Muscle layer of colon (tissue), 2 donors: ENCODE measurements around the gene CEP112.

Experiments
- H3K27ac ChIP-seq: one replicate; pipeline ENCODE4 v1.7.0; 2013; ENCODE audit warnings: low read depth, mild to moderate bottlenecking, low read length, moderate library complexity
- H3K27me3 ChIP-seq, 2 donors: one replicate each; pipeline ENCODE4 v1.7.0; 2013; ENCODE audit warnings: low read length in 2 of 2, mild to moderate bottlenecking in 2 of 2; ENCODE audit not compliant: insufficient read depth in 2 of 2, control insufficient read depth in 1 of 2
- H3K36me3 ChIP-seq: one replicate; pipeline ENCODE4 v1.7.0; 2013; ENCODE audit warnings: mild to moderate bottlenecking, low read length; ENCODE audit not compliant: insufficient read depth
- H3K4me1 ChIP-seq: one replicate; pipeline ENCODE4 v1.7.0; 2013; ENCODE audit warnings: mild to moderate bottlenecking, low read length; ENCODE audit not compliant: insufficient read depth
- H3K4me3 ChIP-seq, 2 donors: one replicate each; pipeline ENCODE4 v1.7.0; 2013; ENCODE audit warnings: low read length in 2 of 2, low read depth in 1 of 2, mild to moderate bottlenecking in 1 of 2, moderate library complexity in 1 of 2
- H3K9ac ChIP-seq: one replicate; pipeline ENCODE4 v1.7.0; 2013; ENCODE audit warnings: low read length
- H3K9me3 ChIP-seq: one replicate; pipeline ENCODE4 v1.7.0; 2013; ENCODE audit warnings: mild to moderate bottlenecking, low read length
- donor health status: abdominal sarcoma.
- donor health status: Adenocarcinoma of cecum.

The CEP112 gene

DNA sequence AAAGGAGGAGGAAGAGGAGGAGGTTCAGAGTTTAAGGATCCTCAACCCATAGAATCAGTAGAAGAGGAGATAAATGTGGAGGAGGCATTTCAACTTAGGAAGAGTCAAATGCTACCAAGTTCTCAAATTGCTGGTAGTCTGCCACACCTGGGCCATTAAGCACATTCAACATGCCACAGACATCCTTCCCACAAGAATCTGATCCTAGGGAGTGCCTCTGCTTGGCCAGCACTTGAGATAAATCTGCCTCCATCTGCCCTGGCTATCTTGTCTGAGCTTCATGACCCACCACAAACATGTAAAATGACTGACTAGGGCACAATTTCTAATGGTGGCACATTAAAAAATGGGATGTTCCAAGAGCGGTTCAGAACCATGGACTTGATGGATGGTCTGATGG, 593.2 kb downstream of the CEP112 start:
- H3K36me3 ChIP-seq: no peaks in the 10 kb centered on the region
- H3K27ac ChIP-seq: no peak overlapping the region
- no peaks in the 10 kb centered on the region for H3K4me1 ChIP-seq
- H3K9me3 ChIP-seq: no peaks in the 10 kb centered on the region
- H3K27me3 ChIP-seq: no peaks in the 10 kb centered on the region
- H3K4me3 ChIP-seq: no peak overlapping the region
- H3K9ac ChIP-seq: no peak overlapping the region

DNA sequence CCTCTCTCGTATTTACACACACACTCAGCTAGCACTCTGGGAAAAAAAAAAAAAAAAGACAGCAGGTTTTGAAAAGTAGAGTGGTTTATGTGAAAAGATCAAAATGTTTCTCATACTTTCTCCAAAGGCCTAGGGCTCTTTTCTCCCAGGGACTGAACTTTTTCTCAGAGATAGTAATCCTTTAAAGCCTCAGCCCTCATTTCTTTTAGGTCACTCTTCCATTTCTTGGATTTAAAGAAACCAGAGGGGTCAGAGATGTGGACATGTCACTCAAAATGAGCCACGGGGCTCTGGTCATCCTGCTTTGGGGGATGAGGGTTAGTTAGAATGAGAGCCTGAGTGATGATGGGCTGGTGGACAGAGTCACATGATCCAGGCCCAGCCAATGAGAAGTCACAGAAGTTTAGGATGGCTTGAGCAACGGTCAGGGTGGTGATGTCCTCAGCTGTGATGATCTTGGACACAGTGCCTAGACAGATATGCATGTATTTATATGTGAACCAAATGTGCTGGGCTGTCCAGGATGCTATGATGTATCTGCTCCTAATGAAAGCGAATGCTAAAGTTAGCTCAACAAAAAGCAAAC, 596.8 kb downstream of the CEP112 start:
- H3K27me3 ChIP-seq: no peaks in the 10 kb centered on the region
- no peaks in the 10 kb centered on the region for H3K4me1 ChIP-seq
- H3K4me3 ChIP-seq: no peak overlapping the region
- no peak overlapping the region for H3K9ac ChIP-seq
- H3K9me3 ChIP-seq: no peaks in the 10 kb centered on the region
- H3K27ac ChIP-seq: no peak overlapping the region
- no peaks in the 10 kb centered on the region for H3K36me3 ChIP-seq

GRCh38 chr17:65593855-65594845, 597.8 kb downstream of the CEP112 start:
- Histone ChIP-seq H3K4me1 (no peaks in the 10 kb centered on the region), H3K9ac (no peak overlapping the region), H3K9me3 (no peaks in the 10 kb centered on the region), H3K27me3 (no peaks in the 10 kb centered on the region), H3K36me3 (no peaks in the 10 kb centered on the region), H3K4me3 (no peak overlapping the region), H3K27ac (no peak overlapping the region)

GRCh38 chr17:65593092-65593854, 598.7 kb downstream of the CEP112 start:
- Histone ChIP-seq H3K27ac (no peak overlapping the region), H3K4me3 (no peak overlapping the region), H3K4me1 (no peaks in the 10 kb centered on the region), H3K9ac (no peak overlapping the region), H3K27me3 (no peaks in the 10 kb centered on the region), H3K9me3 (no peaks in the 10 kb centered on the region), H3K36me3 (no peaks in the 10 kb centered on the region)

- no peaks in the 10 kb centered on the region for H3K36me3 ChIP-seq
- no peaks in the 10 kb centered on the region for H3K4me1 ChIP-seq
- no peak overlapping the region for H3K27ac ChIP-seq
- H3K9me3 ChIP-seq: no peaks in the 10 kb centered on the region
- H3K4me3 ChIP-seq: no peak overlapping the region
- no peak overlapping the region for H3K9ac ChIP-seq
- H3K27me3 ChIP-seq: no peaks in the 10 kb centered on the region
These were observed 599.6 kb downstream of the CEP112 start for GRCh38 chr17:65592125-65592965.

GRCh38 chr17:65589321-65589720, 602.6 kb downstream of the CEP112 start:
- Histone ChIP-seq H3K27me3 (no peaks in the 10 kb centered on the region), H3K9ac (no peak overlapping the region), H3K36me3 (no peaks in the 10 kb centered on the region), H3K4me1 (no peaks in the 10 kb centered on the region), H3K4me3 (no peak overlapping the region), H3K9me3 (no peaks in the 10 kb centered on the region), H3K27ac (no peak overlapping the region)

- no peak overlapping the region for H3K27ac ChIP-seq
These were observed 603.6 kb downstream of the CEP112 start for GRCh38 chr17:65588181-65588808.

DNA sequence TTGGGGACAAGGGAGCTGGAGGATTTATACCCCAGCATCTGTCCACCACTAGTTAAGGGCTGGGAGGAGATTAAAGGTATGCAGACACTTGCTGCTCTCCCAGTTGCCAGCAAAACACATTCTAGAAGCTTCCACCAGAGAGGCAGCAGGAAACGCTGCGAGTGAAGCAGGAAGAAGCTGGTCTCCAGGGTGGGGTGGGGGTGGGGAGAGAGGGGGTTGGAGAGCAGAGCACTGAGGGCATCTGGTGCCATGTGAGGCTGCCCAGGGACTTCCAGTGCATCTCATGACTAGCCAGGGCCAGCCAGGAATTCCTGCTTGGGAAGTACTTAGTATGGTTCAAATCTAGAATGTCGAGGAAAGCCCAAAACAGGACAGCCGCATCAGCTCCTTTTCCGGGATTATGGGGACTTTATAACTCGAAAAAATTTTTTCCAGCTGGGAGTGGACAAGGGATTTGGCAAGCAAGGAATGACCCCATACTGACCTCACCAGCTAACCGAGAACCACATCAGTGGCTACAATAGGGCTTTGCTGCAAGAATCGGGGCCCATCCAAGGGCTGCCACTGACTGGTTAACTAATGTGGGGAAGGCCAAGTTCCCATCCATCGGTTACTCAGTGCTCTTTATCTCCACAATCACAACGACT, 604.3 kb downstream of the CEP112 start:
- H3K27ac ChIP-seq: no peak overlapping the region
- H3K4me3 ChIP-seq: no peak overlapping the region
- no peak overlapping the region for H3K9ac ChIP-seq
- H3K36me3 ChIP-seq: no peaks in the 10 kb centered on the region
- no peaks in the 10 kb centered on the region for H3K4me1 ChIP-seq
- no peaks in the 10 kb centered on the region for H3K9me3 ChIP-seq
- no peaks in the 10 kb centered on the region for H3K27me3 ChIP-seq

More at GRCh38 chr17:65588181-65588808, 603.6 kb downstream of the CEP112 start:
- H3K9me3 ChIP-seq: no peaks in the 10 kb centered on the region
- H3K4me1 ChIP-seq: no peaks in the 10 kb centered on the region
- H3K27me3 ChIP-seq: no peaks in the 10 kb centered on the region
- no peaks in the 10 kb centered on the region for H3K36me3 ChIP-seq
- no peak overlapping the region for H3K4me3 ChIP-seq
- no peak overlapping the region for H3K9ac ChIP-seq

GRCh38 chr17:65586899-65587298, 605.0 kb downstream of the CEP112 start:
- Histone ChIP-seq H3K9ac (no peak overlapping the region), H3K36me3 (no peaks in the 10 kb centered on the region), H3K4me3 (no peak overlapping the region), H3K9me3 (no peaks in the 10 kb centered on the region), H3K4me1 (no peaks in the 10 kb centered on the region), H3K27ac (no peak overlapping the region), H3K27me3 (no peaks in the 10 kb centered on the region)
